B cell (primary cell): ENCODE data around the gene PRXL2B. TPM values are rescaled to one million over a fixed set of nuclear protein-coding genes. Genes with fewer than 3 reads are reported as not detected.
"Not testable (repeated sequence)": the region's sequence is repeated elsewhere in the genome, so short reads cannot be mapped to it uniquely, and the experiment has no call there.

Source experiments
- ATAC-seq: fragments of 200-7000 bp; cut with Tn5 transposase; one replicate; pipeline ENCODE4 v1.10.0; 2021; ENCODE audit warnings: low read depth, mild to moderate bottlenecking, moderate number of reproducible peaks, moderate library complexity
- CTCF ChIA-PET: fragments of 350-600 bp; sonication (Branson Sonifier 250); formaldehyde crosslinking; loops from one replicate; lab custom pipeline; 2021; ENCODE audit warnings: antibody characterized with exemption, inconsistent platforms; lab: Charles Lee
- POLR2A ChIA-PET: fragments of 350-600 bp; sonication (Branson Sonifier 250); formaldehyde crosslinking; loops from one replicate; lab custom pipeline; 2021; ENCODE audit warnings: antibody characterized with exemption; lab: Charles Lee
- DNase-seq: peaks from one replicate; pipeline ENCODE4 v3.0.0; 2013
- H2AFZ ChIP-seq: 2 replicates; pipeline ENCODE4 v1.6.1; 2012; ENCODE audit warnings: mild to moderate bottlenecking, low read depth, low read length; ENCODE audit not compliant: insufficient read depth, poor library complexity, severe bottlenecking
- H3K27ac ChIP-seq, 2 donors: 1 replicate in 1 of 2; 2 replicates in 1 of 2; pipeline ENCODE4 v1.5.1; 2012 to 2013; ENCODE audit warnings: low read length in 2 of 2, mild to moderate bottlenecking in 2 of 2, moderate library complexity in 1 of 2
- H3K27me3 ChIP-seq, 4 experiments: fragments of 200-600 bp in 1 of 4; sonication (generic) in 1 of 4; replicated peaks in 1 of 4; 1 replicate in 2 of 4; 2 replicates in 2 of 4; pipeline versions ENCODE4 v1.6.1 to v1.7.0; 2013 to 2016; ENCODE audit warnings: low read length in 3 of 4, mild to moderate bottlenecking in 2 of 4, mixed read lengths in 1 of 4, moderate library complexity in 1 of 4; ENCODE audit not compliant: insufficient read depth in 4 of 4, control insufficient read depth in 3 of 4; ENCODE audit errors: control extremely low read depth in 1 of 4
- H3K36me3 ChIP-seq, 2 experiments: replicated peaks in 1 of 2; 1 replicate in 1 of 2; 2 replicates in 1 of 2; pipeline versions ENCODE4 v1.6.1 to v1.7.1; 2013; ENCODE audit warnings: low read length in 1 of 2; ENCODE audit not compliant: insufficient read depth in 2 of 2, control insufficient read depth in 1 of 2; ENCODE audit errors: control extremely low read depth in 1 of 2, extremely low read depth in 1 of 2
- H3K4me1 ChIP-seq, 2 donors: fragments of 200-600 bp in 1 of 2; sonication (generic) in 1 of 2; 1 replicate in 1 of 2; 2 replicates in 1 of 2; pipeline versions ENCODE4 v1.5.1 to v1.6.1; 2013 to 2017; ENCODE audit warnings: low read length in 2 of 2; ENCODE audit not compliant: control insufficient read depth in 2 of 2, insufficient read depth in 2 of 2
- H3K4me2 ChIP-seq: replicated peaks from 2 replicates; pipeline ENCODE3; 2012; ENCODE audit warnings: mild to moderate bottlenecking, low read depth, low read length; ENCODE audit not compliant: poor library complexity, severe bottlenecking
- H3K4me3 ChIP-seq, 5 experiments: fragments of 200-600 bp in 1 of 5; sonication (generic) in 1 of 5; 1 replicate in 3 of 5; 2 replicates in 2 of 5; pipeline versions ENCODE4 v1.5.1 to v1.7.0; 2011 to 2016; ENCODE audit warnings: low read length in 4 of 5, mild to moderate bottlenecking in 4 of 5, low read depth in 2 of 5, control low read depth in 1 of 5, moderate library complexity in 1 of 5; ENCODE audit not compliant: insufficient read depth in 1 of 5; ENCODE audit errors: control extremely low read depth in 1 of 5, extremely low read depth in 1 of 5
- H3K79me2 ChIP-seq: fragments of 200-600 bp; sonication (generic); one replicate; pipeline ENCODE4 v1.6.0; 2016; ENCODE audit warnings: low read length; ENCODE audit not compliant: control insufficient read depth, insufficient read depth
- H3K9ac ChIP-seq: fragments of 200-600 bp; sonication (generic); 2 replicates; pipeline ENCODE4 v1.6.1; 2017; ENCODE audit warnings: mild to moderate bottlenecking, low read length, moderate library complexity
- H3K9me3 ChIP-seq, 3 donors: one replicate each; pipeline versions ENCODE4 v1.6.1 to v1.7.1; 2013; ENCODE audit warnings: low read length in 2 of 3; ENCODE audit not compliant: control insufficient read depth in 2 of 3, insufficient read depth in 1 of 3; ENCODE audit errors: control extremely low read depth in 1 of 3
- H4K20me1 ChIP-seq: 2 replicates; pipeline ENCODE4 v1.6.0; 2012; ENCODE audit warnings: mild to moderate bottlenecking, low read length; ENCODE audit not compliant: insufficient read depth, control insufficient read depth, poor library complexity, severe bottlenecking
- H3K27ac Mint-ChIP-seq: one replicate; pipeline ENCODE4 v1.8.0; 2021; ENCODE audit warnings: mixed read lengths
- H3K27me3 Mint-ChIP-seq: one replicate; pipeline ENCODE4 v1.8.0; 2021; ENCODE audit warnings: mixed read lengths
- H3K4me1 Mint-ChIP-seq: one replicate; pipeline ENCODE4 v1.8.0; 2021; ENCODE audit warnings: mixed read lengths
- H3K4me3 Mint-ChIP-seq: one replicate; pipeline ENCODE4 v1.8.0; 2021; ENCODE audit warnings: mixed read lengths
- H3K9me3 Mint-ChIP-seq: one replicate; pipeline ENCODE4 v1.8.0; 2022; ENCODE audit warnings: mixed read lengths; ENCODE audit not compliant: insufficient read depth
- CTCF ChIP-seq: fragments of 200-600 bp; IDR thresholded peaks from one replicate; pipeline ENCODE4 v1.8.0; 2022; ENCODE audit warnings: antibody characterized with exemption, mild to moderate bottlenecking
- EZH2 ChIP-seq: IDR thresholded peaks from 2 replicates; pipeline ENCODE4 v1.6.1; 2012; ENCODE audit warnings: borderline replicate concordance, low read depth, mild to moderate bottlenecking, moderate library complexity, low read length; ENCODE audit not compliant: insufficient read depth, poor library complexity, severe bottlenecking
- WGBS: methylation state at CpG from one replicate; pipeline ENCODE4 v1.1.5; 2013; ENCODE audit warnings: missing lambda C conversion rate; ENCODE audit not compliant: insufficient coverage; 5-methylcytosine and 5-hydroxymethylcytosine counted together
- intact Hi-C: fragments of 100-400 bp; cut with micrococcal nuclease; formaldehyde crosslinking; loops from one replicate; pipeline ENCODE4 v1.10.0; 2022
- polyA plus RNA-seq: library from polyadenylated mRNA; depleted of rRNA; stranded (reverse); fragments of >200 nt; gene quantifications from 2 replicates; pipeline ENCODE4 v1.2.3, GENCODE V29; 2012
- total RNA-seq, 2 donors: library from RNA; stranded (reverse); fragments of 120-200 nt in 1 of 2; gene quantifications; 1 replicate in 1 of 2; 2 replicates in 1 of 2; pipeline versions ENCODE4 v1.2.3 to v1.2.4, GENCODE V29; 2013 to 2022

PRXL2B gene
- total and polyA plus RNA-seq, 2 donors (not counting 1 experiment from before 2014, with no cell fraction given): 13.0 to 27.0 TPM

GRCh38 chr1:2575801-2576663, 10.5 kb upstream of the PRXL2B start:
- Histone ChIP-seq H3K9ac (peak overlapping the region; percentile 43), H3K9me3 (peaks cover 0 to 15% (median 0%) of the 10 kb centered on the region in 3 donors), H3K36me3 (no peaks in the 10 kb centered on the region), H3K27ac (peak overlapping the region; percentile 21 to 100), H3K27me3 (no peaks in the 10 kb centered on the region), H2AFZ (peak overlapping the region; percentile 9), H3K4me2 (peak overlapping the region; percentile 70), H3K4me1 (peaks cover 46 to 59% of the 10 kb centered on the region in 2 donors), H3K79me2 (peaks cover 4% of the 10 kb centered on the region), H4K20me1 (no peaks in the 10 kb centered on the region), H3K4me3 (peak overlapping the region in 2 of 5 experiments; percentile 46 to 59)
- no peak for ATAC-seq
- Mint-ChIP-seq H3K9me3 (peaks cover 9% of the 10 kb centered on the region), H3K4me3 (peak overlapping the region; percentile 83), H3K4me1 (peaks cover 61% of the 10 kb centered on the region), H3K27ac (peak overlapping the region; percentile 98), H3K27me3 (no peaks in the 10 kb centered on the region)
- TF ChIP-seq CTCF (no peak), EZH2 (no peak)
- CTCF ChIA-PET: interaction anchor here (0.6 to 6.1 kb wide), 4 partner anchors 10 to 70 kb away, joined by 3 to 33 read pairs (median 12); partner anchors contain the start of gene PRXL2B
- POLR2A ChIA-PET: interaction anchor here (0.5 to 3.1 kb wide), 3 partner anchors 10 to 28 kb away, joined by 4 to 38 read pairs (median 33); partner anchors contain the start of genes PRXL2B and TNFRSF14
- WGBS: 81% methylated on average over 15 of the region's 23 CpGs
- peak; percentile 66 for DNase-seq
- intact Hi-C loops: no loop called here

- not testable (repeated sequence) for H3K27me3 Mint-ChIP-seq, H4K20me1 ChIP-seq, H3K79me2 ChIP-seq, H3K27me3 ChIP-seq, H3K36me3 ChIP-seq
- H3K9ac ChIP-seq: peak overlapping the region; percentile 75
- Mint-ChIP-seq H3K9me3 (peaks cover 12% of the 10 kb centered on the region), H3K4me1 (peaks cover 72% of the 10 kb centered on the region), H3K27ac (peak overlapping the region; percentile 98), H3K4me3 (peak overlapping the region; percentile 83)
- H2AFZ ChIP-seq: peak overlapping the region; percentile 19
- ChIA-PET CTCF (interaction anchor here (0.7 to 6.1 kb wide), 6 partner anchors 8 to 32 kb away, joined by 3 to 33 read pairs (median 12); partner anchors contain the start of genes PRXL2B and TNFRSF14), POLR2A (interaction anchor here (0.8 to 3.7 kb wide), 7 partner anchors 8 to 277 kb away, joined by 3 to 38 read pairs (median 13); partner anchors contain the start of genes PANK4, PRXL2B and TNFRSF14)
- WGBS: 26% methylated on average over 12 of the region's 23 CpGs
- peak overlapping the region; percentile 94 to 100 for H3K27ac ChIP-seq
- peak; percentile 40 for ATAC-seq
- H3K4me2 ChIP-seq: peak overlapping the region; percentile 73
- DNase-seq: peak; percentile 87
- intact Hi-C loops: loop anchor here (1.0 kb wide), 3 partner anchors 9 to 186 kb away; partner anchors contain the start of genes MORN1, PRXL2B and RER1
- H3K4me3 ChIP-seq: peak overlapping the region in 4 of 5 experiments; percentile 47 to 70 (median 54)
- peaks cover 0 to 25% (median 3%) of the 10 kb centered on the region in 3 donors for H3K9me3 ChIP-seq
- peaks cover 59 to 75% of the 10 kb centered on the region in 2 donors for H3K4me1 ChIP-seq
Observed at GRCh38 chr1:2577565-2578075, 9.0 kb upstream of the PRXL2B start.
